H1 (cell line): ENCODE measurements around the gene BBLN. TPM values are rescaled to one million over a fixed set of nuclear protein-coding genes. Genes with fewer than 3 reads are reported as not detected.

Experiments
- CEBPB ChIP-seq: IDR thresholded peaks from 2 replicates; pipeline ENCODE4 v1.6.1; 2012; ENCODE audit warnings: low read depth, low read length
- POU5F1 ChIP-seq: IDR thresholded peaks from 2 replicates; pipeline ENCODE4 v1.6.1; 2011; ENCODE audit warnings: low read depth, mild to moderate bottlenecking, low read length, moderate library complexity
- RAD21 ChIP-seq, 2 experiments: IDR thresholded peaks in 1 of 2; conservative IDR thresholded peaks in 1 of 2; 2 replicates each; pipeline ENCODE4 v1.6.1; 2011; ENCODE audit warnings: low read depth in 2 of 2, low read length in 2 of 2, improper control_type of control experiment in 1 of 2, inconsistent platforms in 1 of 2, mild to moderate bottlenecking in 1 of 2, moderate library complexity in 1 of 2
- RFX5 ChIP-seq: IDR thresholded peaks from 2 replicates; pipeline ENCODE4 v1.6.1; 2011; ENCODE audit warnings: low read depth, low read length, improper control_type of control experiment, borderline replicate concordance
- SAP30 ChIP-seq: fragments of 300-600 bp; sonication (generic); IDR thresholded peaks from 2 replicates; pipeline ENCODE4 v1.7.1; 2012; ENCODE audit warnings: low read length, moderate library complexity, mild to moderate bottlenecking, inconsistent platforms; ENCODE audit not compliant: insufficient read depth, insufficient replicate concordance
- SUZ12 ChIP-seq: fragments of 200-600 bp; sonication (generic); IDR thresholded peaks from 2 replicates; pipeline ENCODE4 v1.6.1; 2012; ENCODE audit warnings: mild to moderate bottlenecking, inconsistent platforms, low read length, moderate library complexity, mixed read lengths
- TCF12 ChIP-seq: IDR thresholded peaks from 2 replicates; pipeline ENCODE4 v1.6.1; 2011; ENCODE audit warnings: low read depth, mild to moderate bottlenecking, low read length
- polyA plus RNA-seq, 7 experiments: library from polyadenylated mRNA; depleted of rRNA in 3 of 7; stranded (reverse) in 5 of 7; unstranded in 2 of 7; fragments of >200 nt in 5 of 7; fragments of 200-250 nt in 2 of 7; gene quantifications; 1 replicate in 5 of 7; 2 replicates in 1 of 7; 4 replicates in 1 of 7; pipeline versions ENCODE4 v1.2.1 to v1.2.3, GENCODE V29; 2011 to 2013; ENCODE audit warnings: missing spikeins in 2 of 7, mixed read lengths in 2 of 7
- total RNA-seq: library from RNA; stranded (reverse); fragmentation: NEBNext Ultra II Directional; extraction: Animal tissue kit (Norgen Biotek cat#: 25700); gene quantifications from 2 replicates; pipeline ENCODE4 v1.2.1, GENCODE V29; 2021

BBLN gene
- total and polyA plus RNA-seq, 2 of the 8 experiments (the other 6 are each of a cell fraction or from before 2014, with no cell fraction given): 63.1 to 164 TPM

- no peak for TF ChIP-seq SAP30
- TF ChIP-seq SUZ12: no peak
- TF ChIP-seq RFX5: no peak
- TF ChIP-seq CEBPB: no peak
- no peak for TF ChIP-seq TCF12
- no peak for TF ChIP-seq RAD21 (IDR thresholded peaks at IDR 0.05 in 1 of 2, conservative IDR thresholded peaks at IDR 0.05 in 1 of 2; ENCODE audit: low read depth in 2 of 2, low read length in 2 of 2)
- no peak for TF ChIP-seq POU5F1
Measured at GRCh38 chr9:128206484-128206883, 46.4 kb downstream of the BBLN start (continued).
